Measurements from ENCODE around the gene SOD1.

The SOD1 gene

GRCh38 chr21:31686272-31686915 is 26.9 kb downstream of the SOD1 start:
- no peak for DNase-seq

DNA sequence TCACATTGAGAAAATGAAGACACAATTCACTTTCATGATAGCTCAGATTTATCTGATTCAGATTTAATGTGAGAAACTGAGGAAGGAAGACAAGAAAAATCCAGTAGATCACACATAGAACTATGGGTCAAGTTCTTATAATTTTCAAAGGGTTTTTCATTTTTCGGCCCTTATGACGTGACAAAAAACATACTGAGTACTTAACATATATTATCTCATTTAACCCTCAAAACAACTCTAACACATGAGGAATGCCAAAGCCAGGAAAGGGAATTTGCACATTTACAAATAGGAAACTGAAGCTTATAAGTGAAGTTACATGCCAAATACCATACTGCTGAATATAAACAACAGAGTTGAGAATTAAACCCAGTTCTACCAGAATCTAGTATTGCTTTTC is 27.6 kb downstream of the SOD1 start:
- no peak for DNase-seq

DNA sequence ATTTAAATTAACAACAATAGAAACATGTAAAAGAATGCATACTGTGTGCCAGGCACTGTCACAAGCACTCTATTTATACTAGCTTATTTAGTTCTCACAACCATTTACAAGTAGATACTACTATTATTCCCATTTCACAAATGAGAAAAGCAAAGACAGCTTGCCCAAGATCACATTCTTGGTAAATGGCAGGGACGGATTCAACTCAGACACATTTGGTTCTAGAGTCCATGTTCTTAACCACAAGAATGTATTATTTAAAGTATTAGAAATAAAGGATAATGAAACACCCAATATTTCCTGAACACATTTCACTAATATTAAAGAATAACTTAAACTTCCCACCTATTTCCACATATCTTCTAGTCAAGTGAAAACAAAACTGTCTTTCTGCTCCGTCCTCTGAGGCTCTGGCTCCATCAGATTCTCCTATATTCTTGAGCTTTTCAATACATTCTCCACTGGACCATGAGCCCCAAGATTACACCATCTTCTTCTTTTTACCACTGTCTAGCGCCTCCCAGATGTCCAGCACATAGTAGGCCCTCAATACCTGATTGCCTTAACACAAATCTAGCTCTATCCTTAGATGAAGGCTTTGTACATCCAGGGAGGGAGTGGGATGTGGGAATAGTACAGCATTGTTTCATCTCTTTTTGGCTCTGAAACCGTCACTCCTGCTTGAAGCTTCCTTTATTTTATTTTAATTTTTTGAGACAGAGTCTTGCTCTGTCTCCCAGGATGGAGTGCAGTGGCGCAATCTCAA is 29.3 kb downstream of the SOD1 start:
- no peak for DNase-seq

DNA sequence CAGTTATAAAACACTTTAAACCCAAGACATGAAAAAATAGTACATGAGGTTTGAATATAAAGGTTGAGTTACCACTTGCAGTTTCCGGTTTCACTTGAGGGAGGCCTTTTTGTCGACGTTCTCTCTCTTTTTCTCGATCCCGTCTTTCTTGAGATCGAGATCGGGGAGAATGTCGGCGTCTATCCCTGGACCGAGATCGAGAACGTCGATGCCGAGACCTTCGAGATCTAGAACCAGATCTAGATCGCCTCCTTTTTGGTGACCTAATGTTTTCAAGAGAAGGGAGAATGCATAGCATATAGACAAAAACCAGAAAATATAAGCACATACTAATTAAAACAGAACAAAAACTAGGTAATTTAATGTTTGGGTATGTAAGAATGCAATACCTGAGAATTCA is 33.7 kb downstream of the SOD1 start:
- DNase-seq: no peak

DNA sequence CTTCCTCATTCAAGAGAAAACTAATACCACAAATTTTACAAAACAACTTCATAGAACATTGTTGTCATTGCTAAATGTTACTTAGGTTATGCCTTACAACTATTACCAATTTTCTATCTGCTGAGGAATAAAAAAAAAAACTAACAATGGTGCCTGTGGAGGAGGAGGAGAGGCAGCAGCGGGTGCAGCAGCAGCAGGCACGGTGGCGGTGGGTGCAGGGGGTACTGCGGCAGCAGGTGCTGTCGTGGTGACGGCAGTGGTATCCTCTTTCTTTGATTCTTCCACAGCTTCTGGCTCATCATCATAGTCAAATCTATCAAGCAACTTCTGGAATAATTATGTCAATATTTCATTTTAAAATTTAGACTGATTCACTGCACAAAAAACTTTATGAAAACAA is 36.9 kb downstream of the SOD1 start:
- no peak for DNase-seq

DNA sequence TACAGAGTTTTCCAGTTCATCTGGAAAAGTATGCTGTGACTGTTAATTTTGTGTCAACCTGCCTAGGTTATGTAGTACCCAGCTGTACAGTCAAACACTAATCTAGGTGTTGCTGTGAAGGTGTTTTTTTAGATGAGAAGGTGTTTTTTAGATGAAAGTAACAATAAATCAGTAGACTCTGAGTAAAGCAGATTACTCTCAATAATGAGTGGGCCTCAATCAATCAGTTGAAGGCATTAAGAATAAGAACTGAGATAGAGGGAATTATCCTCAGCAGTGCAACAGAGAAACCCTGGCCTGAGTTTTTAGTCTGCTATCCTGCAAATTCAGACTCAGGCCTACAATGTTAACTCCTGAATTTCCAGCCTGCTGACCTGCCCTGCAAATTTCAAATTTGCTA is 39.0 kb downstream of the SOD1 start:
- DNase-seq: no peak

DNA sequence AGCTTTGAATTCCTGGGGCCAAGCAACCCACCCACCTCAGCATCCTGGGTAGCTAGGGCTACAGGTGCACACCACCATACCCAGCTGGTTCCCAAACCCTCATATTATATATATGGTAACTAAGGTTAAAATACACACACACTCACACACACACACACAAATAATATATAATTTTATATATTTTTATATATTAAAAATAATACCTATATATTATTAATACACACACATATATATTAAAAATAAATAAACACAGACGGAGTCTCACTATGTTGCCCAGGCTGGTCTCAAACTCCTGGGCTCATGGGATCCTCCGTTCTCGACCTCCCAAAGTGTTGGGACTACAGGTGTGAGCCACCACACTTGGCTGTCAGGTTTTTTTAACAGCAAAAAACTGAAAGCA is 40.5 kb downstream of the SOD1 start:
- DNase-seq: no peak

DNA sequence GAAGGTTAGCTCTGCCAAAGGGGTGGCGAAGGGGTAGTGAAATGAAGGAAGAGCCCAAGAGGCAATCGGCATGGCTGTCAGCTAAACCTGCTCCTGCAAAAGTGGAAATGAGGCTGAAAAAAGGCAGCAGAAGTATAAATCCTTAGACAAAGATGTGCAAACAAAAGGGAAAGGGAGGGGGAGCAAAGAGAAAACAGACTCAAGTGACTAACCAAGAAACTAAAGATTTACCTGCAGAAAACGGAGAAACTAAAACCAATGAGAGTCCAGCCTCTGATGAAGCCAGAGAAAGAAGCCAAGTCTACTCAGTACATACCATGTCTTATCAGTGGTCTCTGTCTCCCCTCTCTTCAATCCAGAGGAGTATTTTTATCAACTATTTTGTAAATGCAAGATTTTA is 47.1 kb downstream of the SOD1 start:
- DNase-seq: no peak

DNA sequence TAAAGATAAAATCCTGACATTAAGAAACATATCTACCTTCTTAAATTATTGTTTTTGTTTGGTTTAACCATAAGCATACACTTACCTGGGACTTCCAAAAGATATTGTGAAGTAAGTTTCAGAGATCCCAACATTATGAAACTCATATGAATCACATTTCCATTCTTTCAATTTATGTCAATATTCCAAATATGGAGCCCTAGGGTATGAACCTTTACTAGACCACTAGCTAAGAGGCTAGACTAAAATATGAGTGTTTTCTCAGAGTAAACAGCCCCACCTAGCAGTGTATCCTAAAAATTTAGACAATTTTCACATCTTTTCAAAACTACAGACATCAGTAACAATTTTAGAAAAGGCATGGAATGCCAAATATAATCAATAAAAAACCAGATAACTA is 48.0 kb downstream of the SOD1 start:
- no peak for DNase-seq

- DNase-seq: no peak
Measured at GRCh38 chr21:31708541-31708940, 49.0 kb downstream of the SOD1 start.

- DNase-seq: no peak
Measured at GRCh38 chr21:31710586-31710985, 51.1 kb downstream of the SOD1 start.

- no peak for DNase-seq
Measured at GRCh38 chr21:31711326-31711725, 51.8 kb downstream of the SOD1 start.

GRCh38 chr21:31711745-31712285 is 52.3 kb downstream of the SOD1 start:
- no peak for DNase-seq

DNA sequence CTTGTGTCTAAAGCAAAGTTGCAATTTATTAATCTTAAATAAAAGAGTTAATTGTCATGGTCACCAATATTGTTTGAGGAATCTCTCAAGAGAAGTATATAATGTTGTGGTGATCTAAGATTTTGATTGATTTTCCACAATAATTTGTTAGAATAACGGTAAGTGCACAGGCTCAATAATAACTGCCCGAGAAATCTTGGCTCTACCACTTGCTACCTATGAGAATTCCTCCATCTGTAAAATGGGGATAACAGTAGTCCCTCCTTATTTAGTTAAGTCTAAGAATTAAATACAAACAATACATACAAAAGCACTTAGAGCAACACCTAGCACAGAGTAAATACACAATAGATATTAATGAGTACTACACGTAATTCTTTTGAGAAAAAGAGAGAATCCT is 53.6 kb downstream of the SOD1 start:
- no peak for DNase-seq

DNA sequence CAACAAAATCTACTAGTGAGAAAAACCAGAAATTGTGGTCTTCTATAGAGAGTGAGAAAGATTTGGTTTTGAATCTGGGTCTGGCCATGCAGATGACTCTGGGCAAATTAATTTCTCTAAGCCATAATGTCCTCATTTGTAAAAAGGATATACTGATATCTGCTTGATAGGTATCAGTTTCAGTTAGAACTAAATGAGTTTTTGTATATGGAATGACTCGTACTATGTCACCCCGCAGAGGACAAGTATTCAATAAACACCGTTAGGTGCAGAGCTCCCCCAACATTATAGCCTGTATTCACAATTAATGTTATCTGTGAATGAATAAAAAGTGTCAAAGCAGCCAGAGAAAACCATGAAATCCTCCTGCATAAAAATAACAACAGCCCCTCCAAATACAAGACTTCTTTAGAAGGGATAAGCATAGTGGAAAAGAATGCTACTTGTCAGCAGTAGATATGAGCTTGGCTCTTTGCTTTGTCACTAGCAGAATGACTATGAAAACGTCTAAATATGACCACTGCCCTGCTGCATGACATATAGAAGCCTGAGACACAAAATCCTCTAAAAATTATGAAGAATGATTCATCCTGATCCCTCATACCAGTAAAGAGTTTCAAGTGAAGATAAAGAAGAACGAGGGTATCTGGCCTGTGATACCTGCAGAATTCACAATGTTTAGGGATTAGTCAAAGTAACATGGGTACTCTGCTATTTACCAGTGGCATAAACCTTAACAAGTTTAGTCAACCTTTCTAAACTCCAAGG is 54.7 kb downstream of the SOD1 start:
- no peak for DNase-seq

GRCh38 chr21:31714741-31715365 is 55.4 kb downstream of the SOD1 start:
- no peak for DNase-seq

- no peak for DNase-seq
Measured at GRCh38 chr21:31716106-31716505, 56.6 kb downstream of the SOD1 start.

Data from bone marrow (tissue), 2 donors.